CD4-positive, alpha-beta T cell treated with Interleukin-15 for 1 hour (primary cell): ENCODE results near the gene KCNK10.

Experiments used
- DNase-seq: peaks from one replicate; pipeline ENCODE4 v3.0.0-alpha.2; 2020

Gene KCNK10

DNA sequence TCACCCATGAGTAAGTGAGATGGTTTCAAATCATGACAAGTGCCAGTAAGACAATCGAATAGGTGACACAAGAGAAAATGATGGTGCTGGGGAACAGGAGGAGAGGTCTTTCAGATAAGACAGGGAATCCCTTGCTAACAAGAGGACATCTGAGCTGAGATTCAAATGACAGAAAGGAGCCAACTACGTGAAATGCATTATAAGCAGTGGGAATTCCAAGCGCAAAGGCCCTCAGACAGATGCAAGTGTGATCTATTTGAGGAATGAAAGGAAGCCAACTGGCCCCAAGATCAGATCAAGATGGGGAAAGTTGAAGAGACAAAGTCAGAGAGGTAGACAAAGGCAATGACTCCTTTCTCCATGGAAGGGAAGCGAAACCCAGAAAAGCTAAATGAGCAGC, 4.7 kb downstream of the KCNK10 start:
- no peak for DNase-seq

DNA sequence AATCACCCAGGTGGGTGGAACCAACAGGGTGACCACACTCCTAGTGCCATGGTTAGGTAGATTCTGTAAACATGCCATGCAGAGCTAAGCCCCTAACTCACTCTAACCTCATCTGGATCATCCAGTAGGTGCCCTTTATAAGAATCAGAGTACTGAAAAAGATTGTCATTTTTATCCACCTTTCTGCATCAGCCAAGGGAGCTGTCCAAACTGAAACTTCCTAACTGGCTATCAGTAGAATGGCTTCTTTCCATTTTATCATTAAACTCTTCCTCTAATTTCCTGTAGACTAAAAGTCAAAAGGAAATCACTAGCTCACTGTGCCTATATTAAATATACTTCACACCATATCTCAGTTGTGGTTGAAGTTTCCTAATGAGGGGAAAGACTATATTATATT, 6.5 kb downstream of the KCNK10 start:
- DNase-seq = no peak

DNA sequence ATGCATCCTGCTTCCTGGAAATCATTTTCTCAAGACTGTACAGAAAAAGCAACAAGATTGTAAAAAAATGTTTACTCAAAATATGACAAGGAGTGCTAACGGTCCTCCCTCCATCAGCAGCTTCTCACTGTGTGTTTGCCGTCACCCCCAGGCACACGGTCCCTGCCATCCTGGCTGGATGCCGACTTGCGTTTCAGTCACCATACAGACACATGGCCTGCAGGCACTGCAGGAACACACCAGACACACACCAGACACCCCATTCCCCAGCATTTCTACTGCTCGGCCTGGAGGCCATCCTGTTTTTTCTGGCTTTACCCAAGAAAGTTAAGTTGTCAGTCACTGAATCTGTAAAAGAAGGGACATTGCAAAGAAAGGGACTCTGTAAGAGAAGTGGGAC, 10.8 kb downstream of the KCNK10 start:
- no peak for DNase-seq

DNA sequence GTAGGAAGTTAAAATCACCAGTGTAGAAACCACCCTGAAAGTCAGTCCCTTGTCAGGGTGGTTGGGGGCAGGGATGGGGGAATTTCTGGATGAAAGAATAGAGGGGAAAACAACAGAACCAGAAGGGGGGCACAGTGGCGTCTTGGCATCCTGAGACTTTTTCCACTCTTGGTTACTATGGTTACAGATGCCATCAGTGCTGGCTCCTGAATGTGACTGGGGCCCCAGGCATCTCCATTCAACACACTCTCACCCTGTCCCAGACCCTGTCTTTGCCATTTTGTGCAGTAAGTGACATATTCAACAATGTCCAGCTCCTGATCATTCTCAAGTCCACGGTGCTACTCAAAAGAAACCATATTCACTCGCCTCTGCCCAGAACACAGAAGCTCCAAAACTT, 11.3 kb downstream of the KCNK10 start:
- DNase-seq = no peak

DNA sequence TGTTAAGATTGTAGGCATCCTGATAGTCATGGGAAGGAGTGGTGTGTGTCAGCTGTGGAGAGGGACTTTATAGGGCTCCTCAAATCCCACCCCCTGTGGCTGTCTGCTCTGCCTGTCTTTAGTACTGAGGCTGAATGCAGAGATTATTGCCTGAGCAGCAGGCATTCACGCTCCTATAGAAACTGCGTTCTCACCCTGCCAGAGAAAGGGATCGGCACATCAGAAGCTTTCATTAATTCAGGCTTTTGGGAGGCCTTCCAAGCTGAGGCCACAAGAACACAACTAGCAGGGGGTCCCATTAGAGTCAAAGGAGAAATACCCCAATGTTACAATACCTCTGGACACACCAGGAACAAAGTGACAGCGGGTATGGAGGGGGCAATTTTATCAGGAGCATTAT, 12.6 kb downstream of the KCNK10 start:
- no peak for DNase-seq

DNA sequence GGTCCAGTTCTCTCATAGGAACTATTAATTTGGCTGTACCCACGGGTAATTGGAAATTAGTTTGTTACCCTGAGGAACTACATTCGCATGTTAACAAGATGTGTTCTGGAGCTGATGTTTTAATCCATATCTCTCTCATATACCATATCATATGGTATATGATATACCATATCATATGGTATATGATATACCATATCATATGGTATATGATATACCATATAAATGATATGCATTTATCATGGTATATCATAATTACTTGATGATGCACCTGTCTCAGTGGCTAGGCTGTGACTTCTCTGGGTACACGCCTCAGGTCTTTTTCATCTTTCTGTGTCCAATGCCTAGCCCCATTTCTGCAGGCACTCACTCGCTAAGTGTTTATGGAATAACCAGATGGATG, 13.0 kb downstream of the KCNK10 start:
- DNase-seq = no peak

DNA sequence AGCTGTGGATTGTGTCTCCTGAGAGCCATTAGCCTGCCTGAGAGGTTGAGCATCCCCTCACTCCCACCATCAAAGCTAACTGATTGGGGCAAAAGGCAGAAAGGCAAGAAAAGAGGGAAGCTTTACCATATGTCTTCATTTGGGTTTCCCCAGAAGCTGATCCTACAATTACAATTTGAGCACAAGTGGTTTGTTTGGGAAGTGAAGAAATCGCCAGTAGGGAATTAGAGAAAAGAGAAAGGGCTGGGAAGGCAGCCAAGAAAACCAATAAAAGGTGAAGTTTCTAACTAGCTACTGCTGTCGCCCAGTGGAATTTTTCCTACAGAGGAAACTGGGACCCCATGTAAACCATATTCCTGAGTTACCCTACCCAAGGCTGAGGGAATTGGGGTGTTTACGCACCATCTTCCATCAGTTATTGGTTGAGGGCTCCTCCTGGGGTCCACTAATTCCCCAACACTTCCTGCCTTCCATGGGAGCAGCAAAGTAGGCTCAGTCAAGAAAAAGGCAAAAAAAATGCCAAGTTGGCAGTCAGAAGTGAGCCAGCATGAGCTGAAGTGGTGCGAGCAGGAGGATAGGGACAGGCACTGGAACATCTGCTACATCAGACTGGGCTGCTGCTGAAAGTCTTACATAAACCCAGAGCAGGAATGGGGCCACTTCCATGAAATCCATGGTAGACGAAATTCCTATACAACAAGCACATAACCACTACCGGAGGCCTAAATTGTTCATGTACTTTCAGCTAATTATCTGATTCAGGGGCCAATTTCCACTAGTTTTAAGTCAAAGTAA, 17.3 kb downstream of the KCNK10 start:
- no peak for DNase-seq

DNA sequence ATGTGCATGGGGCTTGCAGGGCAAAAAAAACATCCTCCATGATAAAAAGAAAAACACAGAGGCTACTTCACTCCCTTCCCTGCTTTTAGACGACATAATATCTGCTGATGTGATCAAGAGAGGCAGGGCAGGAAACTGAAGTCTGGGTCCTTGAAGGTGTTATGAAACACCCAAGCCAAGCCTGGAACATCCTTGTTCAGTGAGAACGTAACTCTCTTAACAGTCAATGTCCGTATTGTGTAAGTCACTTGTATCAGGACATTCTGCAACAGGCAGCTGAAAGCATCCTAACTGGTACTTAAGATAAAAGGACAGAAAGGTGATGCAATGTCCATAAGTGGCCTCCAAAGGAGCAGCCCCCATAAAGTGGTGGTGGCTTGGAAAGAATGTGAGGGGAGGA, 20.0 kb downstream of the KCNK10 start:
- DNase-seq = no peak

DNA sequence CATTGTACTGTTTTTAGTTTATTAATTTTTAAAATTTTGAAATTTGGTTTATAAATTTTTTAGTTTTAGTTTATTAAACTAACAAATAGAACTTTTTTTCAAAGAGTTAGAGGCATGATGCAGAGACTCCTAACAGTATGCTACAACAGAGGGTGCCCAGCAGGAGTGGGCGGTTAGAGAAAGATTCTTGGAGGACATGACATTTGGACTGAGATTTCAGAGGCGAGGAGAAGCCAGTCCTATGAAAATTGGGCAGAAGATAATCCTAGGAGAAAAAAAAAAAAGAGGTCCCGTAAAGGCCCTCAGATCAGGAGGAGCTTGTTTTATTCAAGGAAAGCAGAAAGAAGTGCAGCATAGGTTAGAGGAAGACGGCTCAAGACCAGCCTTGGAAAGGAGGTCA, 21.7 kb downstream of the KCNK10 start:
- DNase-seq = no peak

DNA sequence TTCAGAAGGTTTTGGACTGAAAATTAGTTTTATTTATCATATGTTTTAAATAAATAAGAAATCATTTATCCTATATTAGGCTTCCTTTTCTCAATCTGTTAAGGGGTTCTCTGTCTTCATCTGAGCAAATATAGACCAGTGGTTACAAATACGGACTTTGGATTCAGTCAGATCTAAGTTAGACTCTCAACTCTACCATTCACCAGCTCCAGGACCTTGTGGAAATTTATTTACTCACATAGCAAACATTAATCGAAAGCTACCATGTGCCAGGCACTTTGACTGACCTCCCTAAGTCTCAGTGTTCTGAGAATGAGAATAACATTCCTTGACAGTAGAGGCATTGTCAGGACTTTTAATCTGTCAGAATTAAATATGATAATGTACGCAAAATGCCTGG, 22.3 kb downstream of the KCNK10 start:
- no peak for DNase-seq

DNA sequence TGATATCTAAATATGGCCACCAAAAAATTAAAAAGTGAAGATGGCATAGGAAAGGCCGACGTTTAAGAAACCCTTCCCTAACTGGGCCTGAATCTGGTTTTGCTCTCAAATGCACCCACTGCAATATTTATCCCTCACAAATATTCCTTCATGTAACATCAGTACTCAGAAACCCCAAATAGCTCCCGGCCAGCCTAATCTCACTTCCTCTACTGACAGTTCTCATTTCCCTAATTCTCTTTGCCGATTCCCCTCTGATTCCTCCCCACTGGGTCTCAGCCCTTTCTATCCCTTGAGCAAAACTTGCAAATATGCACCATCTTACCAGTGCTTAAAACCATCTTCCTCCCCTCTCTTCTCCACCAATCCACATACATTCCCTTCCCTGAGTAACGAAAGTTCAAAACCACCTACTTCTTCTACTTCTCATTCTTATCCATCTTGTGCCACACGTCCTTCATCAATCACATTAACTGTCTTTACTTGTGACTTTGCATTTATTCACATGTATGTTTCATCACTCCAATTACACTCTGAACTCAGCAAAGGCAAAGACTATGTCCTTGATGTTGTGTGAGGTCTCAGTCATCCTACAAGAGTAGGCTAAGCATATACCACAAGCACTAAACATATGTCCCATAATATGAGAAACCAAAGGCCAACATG, 23.1 kb downstream of the KCNK10 start:
- no peak for DNase-seq

DNA sequence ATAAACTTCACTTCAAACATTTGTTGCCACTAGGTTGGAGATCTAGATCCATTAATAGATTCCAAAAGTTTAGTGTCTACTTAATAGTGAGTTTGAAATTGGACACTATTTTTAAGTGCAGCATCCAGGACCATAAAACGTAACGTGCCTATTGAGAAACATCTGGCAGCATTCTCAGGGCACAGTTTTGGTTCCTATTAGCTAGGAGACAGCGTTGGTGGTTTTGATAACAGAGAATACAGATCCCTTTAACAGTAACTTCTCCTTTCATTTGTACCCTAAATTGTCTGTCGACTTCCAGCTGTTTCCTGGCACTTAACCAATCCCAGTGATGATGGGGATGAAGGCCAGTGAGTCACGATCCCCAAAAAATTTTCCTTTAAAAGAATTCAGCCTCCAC, 25.8 kb downstream of the KCNK10 start:
- no peak for DNase-seq

DNA sequence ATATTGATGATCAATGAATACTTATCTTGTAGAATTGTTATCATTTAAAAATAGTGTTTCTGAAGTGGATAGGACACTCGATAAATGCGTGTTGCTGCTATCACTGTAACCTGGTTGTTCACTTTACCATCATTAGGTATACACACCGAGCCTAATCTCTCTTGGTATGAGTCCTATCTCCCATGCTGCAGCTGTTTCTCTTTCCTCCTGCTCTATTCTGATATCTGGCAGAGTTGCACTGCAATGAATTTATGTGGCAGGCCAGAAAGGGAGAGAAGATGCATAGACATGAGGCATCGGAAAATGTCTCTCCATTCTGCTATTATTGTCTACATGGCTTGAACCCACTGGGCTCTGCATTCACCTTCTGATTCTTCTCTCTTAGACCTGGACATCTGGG, 26.7 kb downstream of the KCNK10 start:
- no peak for DNase-seq

DNA sequence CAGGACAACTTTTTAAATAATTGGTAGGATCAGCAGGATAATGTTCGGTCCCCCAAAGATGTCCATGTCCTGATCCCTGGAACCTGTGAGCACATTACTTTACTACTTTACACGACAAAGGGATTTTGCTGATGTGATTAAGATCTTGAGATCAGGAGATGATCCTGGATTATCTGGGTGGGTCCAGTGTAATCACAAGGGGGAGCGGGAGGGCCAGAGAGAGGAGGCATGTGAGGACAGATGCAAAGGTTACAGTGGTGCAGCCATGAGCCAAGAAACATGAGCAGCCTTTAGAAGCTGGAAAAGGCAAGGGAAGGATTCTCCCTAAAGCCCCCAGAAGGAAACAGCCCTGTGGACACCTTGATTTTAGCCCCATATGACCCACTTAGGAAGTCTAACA, 33.1 kb downstream of the KCNK10 start:
- DNase-seq = no peak

DNA sequence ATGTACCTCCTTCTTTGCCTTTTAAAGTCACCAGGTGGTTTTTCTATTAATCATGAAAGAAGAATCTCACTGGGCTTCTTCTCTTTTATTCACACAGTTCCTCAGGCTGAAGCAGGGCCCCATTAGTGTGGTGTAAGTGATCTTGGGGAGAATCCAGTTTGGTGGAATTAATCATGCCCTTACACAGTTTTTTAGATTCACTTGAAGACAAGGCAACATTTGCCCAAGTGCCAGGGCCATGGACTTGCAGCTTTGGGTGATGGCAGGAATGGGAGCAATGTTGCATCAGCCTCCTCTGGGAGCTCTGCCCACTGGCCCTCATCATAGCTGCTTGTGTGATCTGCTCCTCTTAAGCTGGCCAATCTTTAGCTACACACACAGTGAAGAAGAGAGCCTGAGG, 33.8 kb downstream of the KCNK10 start:
- no peak for DNase-seq

DNA sequence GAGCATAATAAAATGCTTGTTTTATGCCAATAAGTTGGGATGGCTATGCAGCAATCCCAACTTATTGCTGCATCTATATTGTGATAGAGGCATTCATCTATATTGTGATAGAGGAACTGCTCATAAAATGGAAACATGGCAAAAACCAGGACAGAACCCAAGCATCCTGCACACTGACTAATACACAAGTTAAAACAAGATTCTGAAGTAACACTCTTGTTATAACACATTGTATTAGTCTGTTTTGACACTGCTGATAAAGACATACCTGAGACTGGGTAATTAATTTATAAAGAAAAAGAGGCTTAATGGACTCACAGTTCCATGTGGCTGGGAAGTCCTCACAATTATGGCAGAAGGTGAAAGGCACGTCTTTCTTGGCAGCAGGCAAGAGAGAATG, 36.8 kb downstream of the KCNK10 start:
- no peak for DNase-seq

DNA sequence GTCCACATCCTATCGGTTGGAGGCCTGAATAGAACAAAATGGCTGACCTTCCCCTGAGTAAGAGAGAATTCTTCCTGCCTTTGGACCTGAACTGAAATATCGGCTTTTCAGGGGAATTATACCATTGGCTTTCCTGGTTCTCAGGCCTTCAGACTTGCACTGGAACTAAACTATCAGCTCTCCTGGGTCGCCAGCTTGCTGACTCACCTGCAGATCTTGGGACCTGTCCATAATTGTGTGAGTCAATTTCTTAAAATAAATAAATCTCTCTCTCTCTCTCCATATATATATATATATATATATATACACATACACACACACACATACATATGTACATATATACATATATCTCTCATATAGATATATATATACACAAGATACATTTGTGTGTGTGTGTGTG, 41.6 kb downstream of the KCNK10 start:
- DNase-seq = no peak

DNA sequence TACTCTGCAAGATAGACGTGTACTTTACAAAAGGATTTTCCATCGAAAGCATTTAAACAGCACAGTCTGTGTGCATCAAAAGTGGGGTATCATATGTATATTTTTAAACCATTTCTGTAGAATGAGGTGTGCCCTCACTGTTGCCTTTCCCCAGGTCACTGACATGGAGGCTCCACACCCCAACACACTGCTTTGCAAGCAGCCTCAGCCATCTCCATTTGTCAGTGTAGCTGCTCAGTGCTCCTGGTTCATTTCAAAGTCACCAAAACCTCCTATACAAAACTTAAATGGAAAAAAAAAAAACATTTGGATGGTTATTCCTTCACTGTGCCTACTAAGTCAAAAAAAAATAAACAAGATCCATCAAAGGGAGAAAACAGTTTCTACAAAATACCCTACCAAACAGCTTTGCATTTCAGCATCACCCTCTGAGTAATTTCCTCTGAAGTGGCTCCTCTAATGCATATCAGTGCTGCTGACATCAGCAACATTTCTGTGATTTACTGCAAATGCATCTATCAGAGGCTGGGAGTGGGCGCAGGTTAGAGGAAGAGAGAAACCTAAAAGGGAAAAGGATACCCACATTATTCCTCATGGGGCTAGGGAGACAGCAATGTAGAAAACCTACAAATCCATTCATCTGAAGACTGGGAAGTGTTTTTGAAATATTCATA, 46.0 kb downstream of the KCNK10 start:
- no peak for DNase-seq

DNA sequence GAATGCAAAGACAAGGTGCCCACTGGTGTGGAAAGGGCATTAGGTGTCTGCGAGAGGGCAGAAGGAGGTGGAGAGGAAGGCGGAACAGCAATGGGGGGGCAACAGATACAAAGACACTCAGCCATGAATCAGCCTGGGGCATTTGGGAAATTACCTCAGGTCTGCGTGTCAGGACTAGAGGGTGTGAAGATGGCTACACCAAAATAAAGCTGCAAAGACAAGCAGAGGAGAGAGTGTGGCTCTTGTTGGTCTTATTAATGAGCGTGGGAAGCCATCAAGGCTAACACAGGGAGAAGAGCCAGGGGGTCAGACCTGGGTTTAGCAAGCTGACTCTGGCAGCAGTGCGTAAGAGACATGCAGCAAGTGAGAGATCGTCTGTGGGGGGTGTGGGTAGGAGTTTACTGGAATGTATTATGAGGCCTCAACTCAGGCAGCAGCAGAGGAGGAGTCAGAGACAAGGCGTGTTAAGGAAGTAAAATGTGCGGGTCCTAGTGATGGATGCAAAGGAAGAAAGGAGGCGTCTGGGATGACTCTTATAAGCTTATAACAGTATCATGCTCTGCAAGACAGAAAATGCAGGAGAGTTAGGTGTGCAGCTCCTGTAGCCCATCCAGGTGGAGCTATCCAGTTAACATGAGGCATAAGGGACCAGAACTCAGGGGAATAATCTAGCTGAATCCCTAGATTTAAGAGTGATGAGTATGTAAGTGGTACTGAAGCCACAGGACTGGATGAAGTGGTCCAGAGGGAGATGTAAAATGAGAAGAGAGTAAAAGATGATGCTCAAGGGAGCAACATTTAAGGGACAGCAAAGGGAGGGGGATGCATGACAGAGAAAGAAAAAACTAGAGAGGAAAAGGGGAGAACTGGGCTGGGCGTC, 50.4 kb downstream of the KCNK10 start:
- DNase-seq = no peak

DNA sequence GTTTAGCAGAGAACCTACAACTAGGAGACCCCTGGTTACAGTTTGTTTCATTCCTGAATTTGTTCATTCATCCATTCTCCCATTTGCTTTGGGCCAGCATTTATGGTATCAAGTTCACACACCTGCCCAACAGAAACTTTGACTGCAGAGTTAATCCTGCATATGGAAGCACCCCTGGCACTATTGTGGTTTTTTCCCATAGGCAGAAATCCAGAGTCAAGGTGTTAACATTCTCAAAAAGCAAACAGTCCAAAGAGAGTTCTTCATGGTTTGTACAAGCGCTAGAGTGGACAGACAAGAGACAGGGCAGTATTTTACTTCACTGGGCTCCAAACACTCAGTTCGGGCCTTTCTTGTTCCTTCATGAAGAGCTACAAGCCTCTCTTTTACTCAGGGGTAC, 51.9 kb downstream of the KCNK10 start:
- no peak for DNase-seq

DNA sequence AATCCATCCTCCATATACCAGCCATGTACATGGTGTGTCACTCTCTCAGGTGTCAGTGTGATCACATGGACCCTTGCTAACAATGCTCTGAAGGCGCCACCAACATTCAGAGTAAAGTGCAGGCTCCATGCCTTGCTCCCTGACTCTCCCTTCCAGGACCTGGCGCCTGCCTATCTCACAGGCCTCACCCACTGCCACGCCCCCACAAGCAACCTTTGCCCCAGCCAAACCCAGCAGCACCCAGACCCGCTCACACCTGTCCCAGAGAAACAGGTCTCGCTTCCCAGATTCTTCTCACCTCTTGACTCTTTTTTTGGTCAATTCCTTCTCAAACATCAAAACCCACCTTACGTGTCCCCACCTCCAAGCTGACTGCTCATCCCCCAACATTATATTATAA, 52.3 kb downstream of the KCNK10 start:
- no peak for DNase-seq

DNA sequence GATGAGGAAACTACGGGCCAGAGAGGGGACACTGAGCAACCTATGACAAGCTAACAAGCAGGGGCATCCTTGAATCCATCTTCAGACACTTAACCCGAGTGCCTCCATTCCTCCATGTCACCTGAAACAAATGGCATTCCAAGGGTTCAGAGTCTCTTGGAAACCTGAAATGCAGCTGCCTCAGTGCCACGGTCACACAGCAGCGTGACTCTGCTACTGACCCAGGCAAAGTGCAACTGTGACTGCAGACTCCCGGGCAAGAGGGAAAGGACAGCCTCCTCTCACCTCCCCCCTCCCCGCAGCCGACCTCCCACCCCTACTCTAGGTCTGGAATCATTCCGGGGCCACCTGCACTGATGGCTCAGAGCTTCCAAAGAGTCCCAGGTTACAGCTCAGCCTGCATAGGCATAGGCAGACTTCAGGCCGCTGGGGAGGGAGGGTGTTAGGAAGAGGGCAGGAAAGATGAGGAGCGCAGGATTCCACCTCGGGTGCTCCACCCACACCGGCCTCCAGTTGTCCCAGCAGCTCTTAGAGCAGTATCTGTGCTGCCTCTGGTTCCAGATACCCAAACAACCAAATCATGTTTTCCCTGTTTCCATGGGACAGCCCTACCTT, 53.2 kb downstream of the KCNK10 start:
- DNase-seq = no peak

DNA sequence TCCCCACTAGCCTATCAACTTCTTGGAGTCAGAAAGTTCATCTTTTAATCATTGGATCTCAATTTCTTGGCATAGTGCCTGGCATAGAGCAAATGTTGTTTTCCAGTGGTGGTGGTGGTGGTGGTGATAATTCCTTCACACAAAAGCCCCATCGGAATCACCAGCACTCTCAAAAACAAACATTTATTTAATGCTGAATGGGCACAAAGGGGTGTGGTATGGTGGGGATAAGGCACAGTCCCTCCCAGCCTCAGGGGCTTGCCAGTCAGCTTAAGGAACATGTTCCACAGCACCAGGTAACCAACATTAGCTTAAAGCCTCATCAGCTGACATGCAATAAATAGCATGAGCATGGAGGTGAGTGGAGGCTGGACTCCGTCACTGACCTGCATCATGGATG, 56.6 kb downstream of the KCNK10 start:
- DNase-seq = no peak
